ENCODE measurements around the gene NLK.
"Not testable (repeated sequence)": the region's sequence is repeated elsewhere in the genome, so short reads cannot be mapped to it uniquely, and the experiment has no call there.

NLK gene

DNA sequence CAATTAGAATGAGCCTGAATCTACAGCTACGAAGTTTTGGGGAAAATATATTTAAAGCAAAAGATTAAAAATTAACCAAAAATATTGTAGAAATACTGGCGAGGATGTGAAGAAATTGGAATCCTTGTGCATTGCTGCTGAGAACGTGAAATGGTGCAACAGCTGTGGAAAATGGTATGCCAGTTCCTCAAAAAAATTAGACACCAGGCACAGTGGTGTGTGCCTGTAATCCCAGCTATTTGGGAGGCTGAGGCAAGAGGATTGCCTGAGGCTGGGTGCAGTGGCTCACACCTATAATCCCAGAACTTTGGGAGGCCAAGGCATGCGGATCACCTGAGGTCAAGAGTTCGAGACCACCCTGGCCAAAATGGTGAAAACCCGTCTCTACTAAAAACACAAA is 156.6 kb downstream of the NLK start:
- DNase-seq (ENCODE audit: low read depth), result no peak
- TF ChIP-seq CTCF (conservative IDR thresholded peaks at IDR 0.05; ENCODE audit: low read length), result no peak
- no peak overlapping the region for H3K4me3 ChIP-seq (ENCODE audit: low read length)

DNA sequence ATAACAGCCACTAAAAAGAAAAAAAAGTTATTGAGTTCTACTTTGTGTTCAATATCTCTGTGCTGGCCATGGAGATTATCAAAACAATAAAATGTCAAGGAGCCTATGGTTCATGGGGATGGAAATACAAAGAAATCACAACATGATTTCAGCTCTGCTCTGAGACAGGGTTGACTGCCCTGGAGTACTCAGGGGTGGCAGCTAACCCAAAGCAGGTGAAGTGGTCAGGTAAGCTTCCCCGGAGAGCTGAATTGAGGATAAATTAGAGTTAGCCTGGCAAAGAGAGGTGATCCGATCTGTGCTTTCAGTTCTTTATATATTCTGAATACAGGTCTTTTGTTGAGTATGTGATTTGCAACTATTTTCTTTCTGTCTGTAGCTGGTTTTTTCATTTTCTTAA is 157.3 kb downstream of the NLK start:
- no peak for TF ChIP-seq CTCF (conservative IDR thresholded peaks at IDR 0.05; ENCODE audit: low read length)
- no peak overlapping the region for H3K4me3 ChIP-seq (ENCODE audit: low read length)

GRCh38 chr17:28201315-28201714 is 158.8 kb downstream of the NLK start:
- H3K4me3 ChIP-seq (ENCODE audit: low read length), result no peak overlapping the region
- TF ChIP-seq CTCF (conservative IDR thresholded peaks at IDR 0.05; ENCODE audit: low read length), result no peak
- DNase-seq (ENCODE audit: low read depth), result no peak

More for the DNA sequence above, 157.3 kb downstream of the NLK start:
- DNase-seq (ENCODE audit: low read depth), result no peak

- no peak overlapping the region for H3K4me3 ChIP-seq (ENCODE audit: low read length)
- TF ChIP-seq CTCF (conservative IDR thresholded peaks at IDR 0.05; ENCODE audit: low read length), result no peak
- DNase-seq (ENCODE audit: low read depth), result no peak
These were observed 161.8 kb downstream of the NLK start for GRCh38 chr17:28204244-28204643.

GRCh38 chr17:28204751-28205150 is 162.3 kb downstream of the NLK start:
- no peak for TF ChIP-seq CTCF (conservative IDR thresholded peaks at IDR 0.05; ENCODE audit: low read length)
- peak; percentile 34 for DNase-seq (ENCODE audit: low read depth)

GRCh38 chr17:28206292-28206691 is 163.8 kb downstream of the NLK start:
- no peak for DNase-seq (ENCODE audit: low read depth)
- no peak for TF ChIP-seq CTCF (conservative IDR thresholded peaks at IDR 0.05; ENCODE audit: low read length)
- H3K4me3 ChIP-seq (ENCODE audit: low read length), result no peak overlapping the region

More at GRCh38 chr17:28204751-28205150, 162.3 kb downstream of the NLK start:
- no peak overlapping the region for H3K4me3 ChIP-seq (ENCODE audit: low read length)

DNA sequence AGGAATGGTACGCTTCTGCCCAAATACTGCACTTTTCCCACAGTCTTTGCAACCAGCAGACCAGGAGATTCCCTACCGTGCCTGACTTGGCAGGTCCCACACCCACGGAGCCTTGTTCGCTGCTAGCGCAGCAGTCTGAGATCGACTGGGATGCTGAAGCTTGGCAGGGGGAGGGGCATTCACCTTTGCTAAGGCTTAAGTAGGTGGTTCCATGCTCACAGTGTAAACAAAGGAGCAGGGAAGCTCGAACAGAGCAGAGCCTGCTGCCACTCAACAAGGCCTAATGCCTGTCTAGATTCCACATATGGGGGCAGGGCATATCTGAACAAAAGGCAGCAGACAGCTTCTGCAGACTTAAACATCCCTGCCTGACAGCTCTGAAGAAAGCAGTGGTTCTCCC is 169.3 kb downstream of the NLK start:
- no peak overlapping the region for H3K4me3 ChIP-seq (ENCODE audit: low read length)
- TF ChIP-seq CTCF (conservative IDR thresholded peaks at IDR 0.05; ENCODE audit: low read length), result no peak
- no peak for DNase-seq (ENCODE audit: low read depth)

DNA sequence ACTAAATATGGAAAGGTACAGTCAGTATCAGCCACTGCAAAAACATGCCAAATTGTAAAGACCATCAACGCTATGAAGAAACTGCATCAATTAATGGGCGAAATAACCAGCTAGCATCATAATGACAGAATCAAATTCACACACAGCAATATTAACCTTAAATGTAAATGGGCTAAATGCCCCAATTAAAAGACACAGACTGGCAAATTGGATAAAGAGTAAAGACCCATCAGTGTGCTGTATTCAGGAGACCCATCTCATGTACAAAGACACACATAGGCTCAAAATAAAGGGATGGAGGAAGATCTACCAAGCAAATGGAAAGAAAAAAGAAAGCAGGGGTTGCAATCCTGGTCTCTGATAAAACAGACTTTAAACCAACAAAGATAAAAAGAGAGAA is 171.1 kb downstream of the NLK start:
- not testable (repeated sequence) for H3K4me3 ChIP-seq (ENCODE audit: low read length); DNase-seq (ENCODE audit: low read depth)
